ENCODE measurements around the gene PADI6.

The PADI6 gene

GRCh38 chr1:17358557-17358956 is 13.4 kb upstream of the PADI6 start:
- no peak for DNase-seq

GRCh38 chr1:17359031-17359430 is 13.0 kb upstream of the PADI6 start:
- DNase-seq, result no peak

GRCh38 chr1:17359808-17360207 is 12.2 kb upstream of the PADI6 start:
- DNase-seq, result no peak

GRCh38 chr1:17360272-17360956 is 11.6 kb upstream of the PADI6 start:
- DNase-seq, result no peak

GRCh38 chr1:17361687-17362086 is 10.3 kb upstream of the PADI6 start:
- no peak for DNase-seq

- DNase-seq, result no peak
These were observed 8.6 kb upstream of the PADI6 start for GRCh38 chr1:17363351-17363750.

GRCh38 chr1:17363771-17364170 is 8.2 kb upstream of the PADI6 start:
- DNase-seq, result no peak

GRCh38 chr1:17365293-17365692 is 6.7 kb upstream of the PADI6 start:
- no peak for DNase-seq

GRCh38 chr1:17369466-17369865 is 2.5 kb upstream of the PADI6 start:
- no peak for DNase-seq

GRCh38 chr1:17370618-17371017 is 1.4 kb upstream of the PADI6 start:
- no peak for DNase-seq

- no peak for DNase-seq
These were observed 959 bp downstream of the PADI6 start for GRCh38 chr1:17372955-17373354.

- no peak for DNase-seq
These were observed 3.7 kb downstream of the PADI6 start for GRCh38 chr1:17375651-17376050.

- DNase-seq, result no peak
These were observed 5.4 kb downstream of the PADI6 start for GRCh38 chr1:17377325-17377953.

- no peak for DNase-seq
These were observed 9.2 kb downstream of the PADI6 start for GRCh38 chr1:17381161-17381560.

- no peak for DNase-seq
These were observed 20.3 kb downstream of the PADI6 start for GRCh38 chr1:17392199-17392740.

GRCh38 chr1:17393230-17393629 is 21.2 kb downstream of the PADI6 start:
- DNase-seq, result no peak

- no peak for DNase-seq
These were observed 26.1 kb downstream of the PADI6 start for GRCh38 chr1:17397910-17398695.

GRCh38 chr1:17400725-17401341 is 28.8 kb downstream of the PADI6 start:
- DNase-seq, result no peak

GRCh38 chr1:17401841-17402240 is 29.8 kb downstream of the PADI6 start:
- no peak for DNase-seq

- DNase-seq, result no peak
These were observed 31.1 kb downstream of the PADI6 start for GRCh38 chr1:17403081-17403480.

- no peak for DNase-seq
These were observed 32.2 kb downstream of the PADI6 start for GRCh38 chr1:17404034-17404684.

GRCh38 chr1:17404820-17405219 is 32.8 kb downstream of the PADI6 start:
- DNase-seq, result no peak

Measured in retina (tissue), 1 donor.